Stimulated activated CD4-positive, alpha-beta T cell treated with anti-CD3 and anti-CD28 coated beads, Interleukin-2, amount 100 ng/mL, for 4 hours (primary cell): ENCODE data around the gene TRAF3IP1.

ENCODE experiments used
- DNase-seq: peaks from one replicate; pipeline ENCODE4 v3.0.0-alpha.2; 2020; ENCODE audit warnings: low read depth

The TRAF3IP1 gene

DNA sequence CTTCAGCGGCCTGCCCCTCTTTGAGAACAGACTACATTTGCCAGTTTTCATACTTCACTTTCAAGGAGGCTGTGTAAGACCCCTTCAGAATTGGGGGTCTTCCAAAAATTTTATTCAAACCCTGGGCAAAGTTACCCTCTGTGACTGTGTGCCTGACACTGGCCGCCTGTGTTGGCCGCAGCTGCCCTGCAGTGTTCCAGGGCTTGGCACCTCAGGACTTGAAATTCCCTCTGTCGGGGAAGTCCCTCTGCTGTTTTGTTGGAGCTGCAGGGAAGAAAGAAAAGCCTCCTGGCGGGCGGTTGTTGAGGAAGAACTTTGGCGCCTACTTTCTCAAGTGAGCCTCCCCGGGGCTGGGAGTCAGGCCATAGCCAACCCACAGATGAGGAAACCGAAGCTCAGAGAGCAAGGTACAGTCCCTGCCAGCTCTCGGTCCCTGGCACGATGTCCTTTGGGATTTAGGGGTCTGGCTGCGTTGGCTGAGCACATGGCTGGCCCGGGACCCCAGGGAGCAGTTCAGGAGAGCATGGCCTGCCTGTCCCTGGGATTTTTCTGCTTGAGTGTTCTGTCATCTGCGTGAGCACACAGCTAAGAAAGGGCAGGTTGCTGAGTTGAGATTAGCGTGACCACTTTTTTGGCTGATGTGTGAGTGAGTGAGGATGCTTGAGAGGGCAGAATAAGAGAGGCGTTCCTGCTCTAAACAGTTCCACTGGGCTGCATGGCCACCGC lies 88.5 kb downstream of the TRAF3IP1 start:
- no peak for DNase-seq

DNA sequence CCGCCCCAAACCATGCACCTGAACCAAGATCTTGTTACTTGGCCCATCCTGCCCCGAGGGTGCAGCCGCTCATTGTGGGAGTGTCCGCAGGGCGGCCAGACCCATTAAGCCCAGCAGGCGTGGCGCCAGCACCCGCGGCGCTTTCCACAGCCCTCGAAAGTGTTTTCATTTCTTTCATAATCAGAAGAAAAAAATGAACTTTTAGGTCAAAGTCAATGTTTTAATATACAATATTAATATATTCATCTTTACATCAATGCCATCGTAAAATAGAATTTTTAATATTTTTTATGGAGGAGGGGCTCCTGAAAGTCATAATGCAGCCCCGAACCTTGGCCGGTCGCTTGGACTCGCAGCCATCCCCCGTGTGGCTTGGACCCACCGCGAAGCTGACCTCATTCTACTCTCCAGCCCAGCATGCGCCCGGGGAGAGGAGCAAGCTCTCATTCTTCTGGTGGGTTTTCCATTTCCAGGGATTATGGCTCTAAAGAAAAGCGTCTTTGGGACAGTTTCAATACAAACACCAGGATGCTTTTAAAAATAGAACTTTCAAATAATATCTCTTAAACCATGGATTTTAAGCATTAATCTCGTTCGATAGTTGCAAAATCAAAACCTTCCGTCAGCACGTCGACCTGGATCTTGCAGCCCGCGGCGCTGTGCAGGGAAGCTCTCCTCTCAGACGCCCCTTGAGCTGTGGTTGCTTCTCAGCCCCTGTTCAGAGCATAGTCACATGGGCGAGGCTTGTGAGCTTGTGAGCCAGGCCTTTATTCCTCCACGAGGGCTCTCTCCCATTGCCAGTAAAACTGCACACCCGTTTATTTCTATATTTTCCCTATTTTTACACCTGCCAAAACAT lies 89.3 kb downstream of the TRAF3IP1 start:
- DNase-seq, result no peak

DNA sequence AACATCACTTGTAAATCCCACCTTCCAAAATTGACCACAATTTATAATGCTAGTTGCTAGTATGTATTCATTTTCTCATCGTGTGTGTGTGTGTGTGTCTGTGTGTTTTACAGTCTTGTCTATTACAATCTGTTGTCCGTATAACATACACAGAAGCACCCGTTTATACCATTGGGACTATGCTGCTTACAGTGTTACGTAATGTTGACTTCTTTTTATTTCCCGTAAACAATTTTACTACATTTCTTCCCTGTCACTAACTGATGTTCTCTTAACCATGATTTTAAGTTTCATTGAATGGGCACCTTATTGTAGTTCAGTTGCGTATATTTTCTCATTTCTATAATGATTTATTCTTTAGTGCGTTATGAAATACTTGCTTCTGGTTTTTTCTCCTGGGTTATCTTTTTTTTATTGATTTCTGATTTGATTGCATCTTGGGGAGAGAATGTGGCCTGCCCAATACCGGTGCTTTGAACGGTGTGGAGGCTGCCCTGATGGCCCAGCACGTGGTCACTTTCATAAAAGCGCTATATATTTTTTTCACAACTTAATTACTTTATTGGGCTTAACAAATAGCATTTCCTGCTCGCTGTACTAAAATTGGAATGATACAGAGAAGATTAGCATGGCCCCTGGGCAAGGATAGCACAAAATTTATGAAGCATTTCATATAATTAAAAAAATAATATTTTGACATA lies 91.9 kb downstream of the TRAF3IP1 start:
- no peak for DNase-seq

DNA sequence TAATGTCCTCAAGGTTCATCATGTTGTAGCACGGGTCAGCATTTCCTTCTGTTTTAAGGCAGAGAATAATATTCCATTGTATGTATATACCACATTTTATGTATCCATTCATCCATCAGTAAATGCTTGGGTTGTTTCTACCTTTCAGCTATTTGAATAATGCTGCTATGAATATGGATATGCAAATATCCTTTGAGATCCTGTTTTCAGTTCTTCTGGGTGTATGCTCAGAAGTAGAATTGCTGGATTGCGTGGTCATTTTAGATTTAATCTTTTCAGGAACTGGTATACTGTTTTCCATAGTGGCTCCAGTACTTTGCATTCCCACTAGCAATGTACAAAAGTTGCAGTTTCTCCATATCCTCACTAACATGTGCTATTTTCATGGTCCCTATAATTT lies 93.0 kb downstream of the TRAF3IP1 start:
- no peak for DNase-seq

DNA sequence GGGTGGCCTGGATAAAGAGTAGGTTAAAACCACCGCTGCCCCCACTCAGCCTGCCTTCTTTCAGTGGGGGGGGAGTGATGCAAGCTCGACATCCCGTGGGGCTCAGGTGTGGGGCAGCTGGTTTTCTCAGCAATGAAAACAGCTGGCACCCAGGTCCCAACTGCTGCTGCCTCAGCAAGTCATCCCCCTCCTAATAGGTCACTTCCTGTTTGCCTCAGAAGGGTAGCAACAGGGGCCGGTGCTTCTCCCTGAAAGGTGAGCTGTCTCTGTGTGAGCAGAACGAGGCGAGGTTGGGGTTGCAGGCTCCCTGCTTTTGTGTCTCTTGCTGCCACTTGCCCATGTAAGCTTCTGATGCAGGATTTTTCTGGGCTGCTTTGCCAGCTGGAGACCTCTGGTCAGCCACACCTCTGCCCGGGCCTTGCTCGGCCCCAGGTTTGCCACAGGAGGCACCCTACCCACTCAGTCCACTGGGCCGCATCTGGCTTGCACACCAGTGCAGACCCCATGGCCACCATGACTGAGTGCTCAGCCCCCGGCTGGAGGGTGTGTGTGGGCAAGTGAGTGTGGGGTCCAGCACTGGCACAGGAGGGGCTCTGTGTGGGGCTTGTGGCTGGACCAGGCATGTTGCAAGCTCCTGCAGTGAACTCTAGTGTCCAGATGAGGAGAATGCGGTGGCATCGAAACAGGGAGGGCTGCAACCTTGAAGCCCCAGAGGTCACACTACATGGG lies 94.9 kb downstream of the TRAF3IP1 start:
- DNase-seq, result no peak

DNA sequence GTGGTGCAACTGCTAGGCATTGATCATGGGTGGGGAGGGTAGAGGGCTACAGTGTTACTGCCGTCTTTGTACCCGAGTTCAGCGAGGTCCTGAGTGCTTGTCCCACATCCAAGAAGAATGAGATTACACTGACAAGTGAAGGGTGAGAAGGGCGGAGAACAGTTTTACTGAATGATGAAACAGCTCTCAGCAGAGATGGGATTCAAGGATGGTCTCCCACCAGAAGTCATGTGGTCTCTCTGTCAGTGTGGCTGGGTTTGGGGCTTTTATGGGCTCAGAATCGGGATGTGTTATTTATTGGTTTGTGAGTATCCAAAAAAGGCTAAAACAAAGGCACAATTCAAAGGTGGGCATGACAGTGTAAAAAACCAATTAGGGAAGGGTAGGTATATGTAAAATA lies 95.6 kb downstream of the TRAF3IP1 start:
- no peak for DNase-seq

DNA sequence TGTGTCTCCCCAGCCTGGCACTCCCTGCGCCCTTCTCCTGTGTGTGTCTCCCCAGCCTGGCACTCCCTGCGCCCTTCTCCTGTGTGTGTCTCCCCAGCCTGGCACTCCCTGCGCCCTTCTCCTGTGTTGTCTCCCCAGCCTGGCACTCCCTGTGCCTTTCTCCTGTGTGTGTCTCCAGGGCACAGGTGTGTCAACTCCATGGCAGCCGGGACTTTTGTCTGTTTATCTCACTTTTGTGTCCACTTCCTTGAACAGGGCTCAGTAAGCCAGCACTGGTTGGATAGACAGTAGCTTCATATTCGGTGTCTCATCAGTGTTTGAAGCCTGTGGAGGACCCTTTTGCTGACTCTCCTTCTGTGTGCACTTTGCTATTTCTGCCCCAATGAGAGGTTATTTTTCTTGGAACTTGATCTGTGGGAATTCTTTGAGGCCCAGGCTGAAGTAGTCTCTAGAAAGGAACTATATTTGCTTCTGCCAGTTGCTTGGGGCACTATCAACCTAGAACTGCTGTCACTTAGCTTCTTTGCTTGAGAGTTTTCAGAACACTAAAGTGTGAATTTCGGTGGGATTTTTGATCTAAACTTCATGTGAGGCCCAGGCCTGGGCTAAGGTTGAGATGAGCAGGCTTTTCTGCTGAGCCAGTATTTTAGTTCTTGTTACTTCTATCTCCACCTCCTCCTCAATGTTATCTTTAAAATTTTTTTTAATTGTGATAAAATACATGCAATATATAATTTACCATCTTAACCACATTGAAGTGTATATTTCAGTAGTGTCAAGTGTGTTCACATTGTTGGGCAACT lies 98.1 kb downstream of the TRAF3IP1 start:
- DNase-seq, result no peak

DNA sequence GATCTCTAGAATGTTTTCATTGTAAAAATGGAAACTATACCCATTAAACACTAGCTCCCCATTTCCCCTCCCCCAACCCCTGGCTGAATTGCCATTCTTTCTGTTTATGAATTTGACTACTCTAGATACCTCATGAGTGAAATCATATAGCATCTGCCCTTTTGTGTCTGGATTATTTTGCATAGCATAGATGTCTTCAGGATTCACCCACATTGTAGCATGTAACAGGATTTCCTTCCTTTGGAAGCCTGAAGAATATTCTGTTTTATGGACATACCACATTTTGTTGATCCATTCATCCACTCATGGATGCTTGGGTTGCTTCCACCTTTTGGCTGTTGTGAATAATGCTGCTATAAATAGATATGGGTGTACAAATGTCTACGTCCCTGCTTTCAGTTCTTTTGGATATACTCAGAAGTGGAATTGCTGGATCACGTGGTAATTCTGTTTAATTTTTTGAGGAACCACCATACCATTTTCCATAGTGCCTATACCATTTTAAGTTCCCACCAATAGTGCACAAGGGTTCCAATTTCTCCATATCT lies 98.8 kb downstream of the TRAF3IP1 start:
- DNase-seq, result no peak

DNA sequence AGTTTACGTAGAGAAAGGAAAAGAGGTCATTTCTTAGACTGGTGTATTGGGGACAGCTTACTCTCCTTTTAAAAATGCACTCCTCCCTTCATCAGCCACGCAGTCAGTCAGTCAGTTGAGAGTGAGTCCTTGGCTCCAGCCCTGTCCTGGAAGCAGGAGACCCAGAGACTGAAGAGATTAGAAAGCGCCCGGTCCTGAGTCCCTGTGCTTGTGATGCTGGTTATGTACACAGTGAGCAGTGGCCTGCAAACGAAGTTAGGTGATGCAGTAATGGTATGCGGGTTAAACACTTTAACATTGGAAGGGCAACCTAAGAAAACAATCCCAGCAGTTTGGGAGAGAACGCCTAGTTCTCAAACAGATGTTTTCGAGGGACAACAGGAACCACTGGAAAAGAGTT lies 100.1 kb downstream of the TRAF3IP1 start:
- DNase-seq, result no peak

DNA sequence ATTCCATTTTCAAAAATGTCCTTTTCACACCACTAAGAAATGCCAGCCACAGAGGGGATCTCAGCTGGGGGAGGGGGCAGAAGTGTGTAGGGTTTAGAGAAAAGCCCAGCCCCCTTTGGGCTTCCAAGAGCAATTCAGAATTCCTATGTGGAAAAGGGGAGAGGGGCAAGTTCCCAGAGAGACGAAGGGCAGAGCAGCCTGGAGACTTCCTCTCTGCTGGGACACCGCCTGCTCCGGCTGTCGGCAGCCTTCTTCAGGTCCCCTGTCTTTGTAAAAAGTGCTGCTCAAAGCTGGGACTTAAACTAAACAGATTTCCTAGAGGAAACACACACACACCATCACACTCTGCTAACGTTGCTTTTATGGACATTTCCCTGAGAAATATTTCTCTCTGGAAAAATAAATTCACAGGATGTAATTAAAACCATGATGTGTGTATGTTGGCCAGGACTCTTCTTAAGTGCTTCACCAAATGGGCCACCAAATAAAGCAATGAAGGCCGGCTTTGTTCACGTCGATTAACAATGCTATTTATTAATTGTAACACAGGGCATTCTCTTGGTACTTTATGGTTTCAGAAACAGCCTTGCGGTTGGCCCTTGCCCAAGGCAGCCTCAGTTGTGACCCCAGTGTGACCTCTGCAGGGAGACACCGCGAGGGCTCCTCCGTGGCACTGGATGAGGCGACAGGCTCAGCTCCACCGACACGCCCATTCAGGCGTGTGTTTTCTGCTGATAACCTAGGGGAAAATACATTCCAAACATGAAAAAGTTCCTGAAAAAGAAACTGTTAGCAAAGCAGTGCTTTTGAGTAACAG lies 100.8 kb downstream of the TRAF3IP1 start:
- no peak for DNase-seq

DNA sequence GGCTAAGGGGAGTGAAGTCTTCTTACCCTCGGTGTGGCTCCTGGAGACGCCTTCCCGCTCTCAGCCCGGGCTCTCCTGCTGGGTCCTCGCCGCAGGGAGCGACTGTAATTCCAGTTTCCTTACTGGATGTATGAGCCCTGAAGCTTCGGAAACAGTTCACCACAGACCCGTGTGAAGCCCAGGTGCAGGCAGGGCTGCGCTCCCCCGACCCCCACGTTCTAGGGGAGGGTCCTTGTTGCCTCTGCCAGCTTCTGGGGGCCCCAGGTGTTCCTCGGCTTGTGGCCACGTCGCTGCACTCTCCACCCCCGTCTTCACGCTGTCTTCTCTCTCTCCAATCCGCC lies 101.3 kb downstream of the TRAF3IP1 start:
- DNase-seq, result no peak

DNA sequence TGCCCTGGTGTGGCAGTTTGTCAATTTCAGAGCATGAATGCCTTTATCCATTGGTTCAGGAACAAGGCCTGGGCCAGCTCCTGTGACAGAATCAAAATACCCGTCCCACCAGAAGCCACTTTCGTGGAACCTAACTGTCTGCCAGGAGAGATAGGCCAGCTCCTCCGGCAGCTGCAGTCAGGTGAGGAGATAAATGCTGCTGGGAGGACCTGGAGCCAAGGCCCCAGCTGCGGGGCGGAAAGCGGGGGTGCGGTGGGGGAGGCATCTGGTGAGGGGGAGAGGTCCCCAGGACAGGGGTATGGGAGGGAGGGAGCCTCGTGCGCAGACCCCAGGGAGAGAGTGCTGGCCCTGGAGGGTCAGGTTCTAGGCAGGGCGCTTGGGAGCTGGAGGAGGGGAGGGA lies 102.0 kb downstream of the TRAF3IP1 start:
- DNase-seq, result no peak

DNA sequence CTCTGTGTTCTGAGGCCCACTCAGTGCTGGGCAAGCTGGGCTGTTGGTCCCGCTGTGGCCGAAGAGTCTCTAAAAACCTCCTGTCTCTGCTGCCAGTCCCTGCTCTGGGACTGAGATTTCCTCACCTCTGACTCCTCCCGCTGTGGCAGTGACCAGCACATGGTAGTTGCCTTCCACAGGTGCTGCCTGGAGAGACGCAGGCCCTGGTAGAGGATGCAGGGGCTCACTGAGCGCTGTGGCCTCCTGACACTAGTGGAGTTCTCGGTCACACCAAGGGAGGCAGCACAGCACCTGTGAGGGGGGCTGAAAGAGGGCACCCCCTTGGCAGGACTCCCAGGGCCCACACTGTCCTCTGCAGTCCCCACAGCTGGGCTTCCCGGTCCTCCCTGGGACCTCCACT lies 102.6 kb downstream of the TRAF3IP1 start:
- no peak for DNase-seq

DNA sequence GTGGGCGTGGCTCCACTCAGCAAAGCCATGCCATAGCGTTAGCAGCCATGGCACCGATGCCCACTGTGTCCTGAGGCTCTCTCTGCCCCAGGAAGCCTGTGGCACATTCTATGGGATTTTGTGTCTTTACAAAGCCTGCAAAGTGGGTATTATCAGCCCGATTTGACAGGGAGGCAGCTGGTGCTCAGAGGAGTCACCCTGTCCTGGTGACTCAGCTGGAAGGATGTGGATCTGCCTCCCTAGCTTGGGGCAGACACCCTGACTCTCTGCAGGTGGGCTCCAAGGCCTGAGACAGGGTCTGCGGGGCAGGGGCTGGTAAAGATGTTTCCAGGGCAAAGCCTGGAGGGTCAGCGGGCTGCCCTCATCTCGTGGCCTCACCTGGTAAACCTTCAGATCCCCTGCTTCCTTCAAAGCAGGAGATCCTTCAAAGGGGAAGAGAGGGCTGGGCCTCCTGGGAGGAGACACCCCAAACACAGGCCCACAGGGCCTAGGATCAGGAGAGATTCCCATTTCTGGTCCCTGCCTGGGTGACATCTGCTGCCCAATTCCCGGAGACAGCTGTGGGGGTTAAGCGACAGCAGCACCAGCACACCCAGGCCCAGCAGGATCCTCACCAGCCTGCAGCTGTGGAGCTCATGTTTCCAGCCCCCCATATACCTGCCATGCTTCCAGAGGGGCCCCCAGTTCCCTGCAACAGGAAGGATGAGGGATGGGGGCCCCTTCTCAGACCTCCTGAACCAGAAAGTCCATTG lies 103.4 kb downstream of the TRAF3IP1 start:
- DNase-seq, result no peak

DNA sequence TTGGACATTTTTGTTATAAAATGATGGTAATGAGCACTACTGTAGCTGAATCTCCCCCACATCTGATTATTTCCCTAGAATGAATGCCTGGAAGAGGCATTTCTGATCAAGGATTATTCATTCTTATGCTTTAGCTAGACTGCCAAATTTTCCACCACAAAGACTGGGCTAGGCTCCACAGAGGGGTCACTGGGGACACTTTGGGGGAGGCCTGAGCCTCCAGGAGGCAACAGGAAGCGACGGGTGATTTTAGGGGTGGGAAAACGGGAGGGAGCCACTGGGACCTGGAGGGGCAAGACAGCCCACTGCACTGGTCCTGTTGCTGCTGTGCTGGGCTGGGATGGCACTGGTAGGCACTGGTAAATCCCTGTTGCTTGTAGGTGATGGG lies 104.0 kb downstream of the TRAF3IP1 start:
- no peak for DNase-seq

DNA sequence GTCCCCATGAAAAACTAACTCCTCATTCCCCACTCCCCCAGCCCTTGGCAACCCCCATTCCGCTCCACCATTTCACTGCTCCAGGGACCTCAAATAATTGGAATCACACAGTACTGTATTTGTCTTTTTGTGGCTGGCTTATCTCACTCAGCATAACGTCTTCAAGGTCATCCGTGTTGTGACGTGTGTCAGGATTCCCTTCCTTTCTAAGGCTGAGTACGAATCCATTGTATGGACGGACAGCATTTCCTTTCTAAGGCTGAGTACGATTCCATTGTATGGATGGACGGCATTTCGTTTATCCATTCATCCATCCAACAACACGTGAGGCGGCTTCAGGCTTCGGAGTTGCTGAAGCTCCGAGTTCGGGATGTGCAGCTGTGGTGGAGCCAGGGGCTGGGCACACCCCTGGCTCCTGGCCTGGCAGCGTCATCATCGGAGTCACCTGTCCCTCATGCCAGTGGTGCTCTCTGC lies 105.2 kb downstream of the TRAF3IP1 start:
- no peak for DNase-seq

DNA sequence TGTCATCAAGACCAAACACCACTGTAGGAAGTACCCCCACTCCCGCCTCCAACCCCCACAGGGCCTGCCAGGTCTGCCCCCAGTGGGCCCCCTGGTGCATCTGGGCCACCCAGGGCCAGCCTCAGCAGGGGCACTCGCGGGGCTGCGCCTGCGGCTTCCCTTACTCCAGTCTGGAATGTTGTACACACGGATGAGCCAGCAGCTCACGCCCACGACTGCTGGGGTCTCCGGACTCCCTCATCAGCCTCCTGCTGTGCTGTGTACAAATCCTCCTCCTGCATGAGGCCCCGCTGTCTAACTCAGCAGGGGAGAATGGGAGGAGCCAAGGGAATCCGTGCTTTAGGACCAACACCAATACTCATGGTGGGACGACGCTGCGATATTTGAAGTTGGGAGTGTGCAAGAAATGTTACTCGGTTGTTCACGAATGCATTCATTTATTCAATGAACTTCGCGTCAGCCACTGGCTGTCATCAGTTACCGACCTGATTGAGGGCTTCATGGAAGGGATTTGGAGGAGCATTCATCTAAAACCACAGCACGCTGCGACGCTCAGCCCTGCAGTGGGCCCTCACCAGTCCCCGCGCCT lies 105.8 kb downstream of the TRAF3IP1 start:
- no peak for DNase-seq

DNA sequence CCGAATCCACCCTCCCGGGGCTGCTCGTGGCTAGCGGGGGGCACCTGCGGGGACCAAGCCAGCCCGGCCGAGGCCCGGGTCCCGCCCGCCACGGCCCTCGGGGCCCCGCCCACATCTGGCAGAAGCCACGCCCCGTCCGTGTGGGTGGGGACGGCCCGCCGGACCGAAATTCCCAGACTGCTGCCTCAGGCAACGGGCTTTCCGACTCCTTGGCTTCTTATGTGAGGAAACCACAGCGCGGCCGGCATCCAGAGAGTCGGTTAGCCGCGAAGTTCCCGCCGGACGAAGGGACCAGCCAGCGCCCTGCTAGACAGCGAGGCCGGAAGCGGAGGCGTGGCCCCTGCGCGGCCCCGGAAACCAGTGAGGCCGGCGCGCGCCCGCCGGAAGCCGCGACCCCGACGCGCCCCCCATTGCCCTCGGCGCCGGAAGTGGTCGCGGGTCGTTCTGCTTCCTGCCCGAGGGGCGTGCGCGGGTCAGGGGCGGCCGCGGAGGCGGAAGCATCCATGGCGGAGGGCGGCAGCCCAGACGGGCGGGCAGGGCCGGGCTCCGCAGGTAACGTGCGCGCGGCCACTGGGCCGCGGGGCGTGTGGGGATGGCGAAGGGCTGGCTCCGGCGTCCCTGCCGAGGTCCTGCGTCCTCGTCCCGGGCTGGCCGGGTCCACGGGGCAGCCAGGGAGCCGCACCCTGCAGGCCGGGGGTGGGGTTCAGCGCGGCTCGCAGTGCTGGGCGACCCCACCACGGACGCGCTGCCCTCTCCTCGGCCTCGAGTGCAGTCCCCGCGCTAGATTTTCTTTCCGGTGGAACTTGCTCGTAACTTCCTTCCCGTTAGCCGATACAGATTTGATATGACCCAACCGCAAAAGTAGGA lies 106.5 kb downstream of the TRAF3IP1 start, which contains the start of gene ASB1:
Gene ASB1, plus strand, starts transcription at position 360 of the 867 bp plus-strand sequence. Its CDS starts 144 bp downstream, at position 504.
- peak; percentile 58 for DNase-seq
